ENCODE results near the gene ATE1. TPM values are rescaled to one million over a fixed set of nuclear protein-coding genes. Genes with fewer than 3 reads are reported as not detected.

ATE1 gene
- total and polyA plus RNA-seq, 2 experiments from 2014 or later: 16.9 to 48.9 TPM

- Histone ChIP-seq H3K4me3 (no peak overlapping the region), H3K27me3 (no peaks in the 10 kb centered on the region), H3K4me2 (no peak overlapping the region), H3K9me3 (ENCODE audit: low read depth) (peaks cover 13% of the 10 kb centered on the region), H3K79me2 (no peaks in the 10 kb centered on the region), H3K9me2 (replicated peaks; ENCODE audit: insufficient read depth) (no peaks in the 10 kb centered on the region), H2AFZ (no peak overlapping the region), H3K27ac (no peak overlapping the region), H3K36me3 (replicated peaks; ENCODE audit: insufficient read depth, low read depth) (no peaks in the 10 kb centered on the region), H4K20me1 (ENCODE audit: insufficient read depth, poor library complexity, severe bottlenecking) (no peaks in the 10 kb centered on the region), H3K4me1 (ENCODE audit: insufficient read depth) (no peaks in the 10 kb centered on the region)
- 100% methylated on average over 1 of the region's 1 CpG for WGBS (ENCODE audit: low lambda C conversion rate, missing lambda C conversion rate)
- TF ChIP-seq EZH2 (IDR thresholded peaks at IDR 0.05; ENCODE audit: borderline replicate concordance) (no peak), EZH2phosphoT487 (IDR thresholded peaks at IDR 0.05; ENCODE audit: low read depth, severe bottlenecking, unreplicated experiment) (no peak)
- no peak for DNase-seq (ENCODE audit: low spot score)
Measured at GRCh38 chr10:121754666-121755065, 173.2 kb downstream of the ATE1 start.

DNA sequence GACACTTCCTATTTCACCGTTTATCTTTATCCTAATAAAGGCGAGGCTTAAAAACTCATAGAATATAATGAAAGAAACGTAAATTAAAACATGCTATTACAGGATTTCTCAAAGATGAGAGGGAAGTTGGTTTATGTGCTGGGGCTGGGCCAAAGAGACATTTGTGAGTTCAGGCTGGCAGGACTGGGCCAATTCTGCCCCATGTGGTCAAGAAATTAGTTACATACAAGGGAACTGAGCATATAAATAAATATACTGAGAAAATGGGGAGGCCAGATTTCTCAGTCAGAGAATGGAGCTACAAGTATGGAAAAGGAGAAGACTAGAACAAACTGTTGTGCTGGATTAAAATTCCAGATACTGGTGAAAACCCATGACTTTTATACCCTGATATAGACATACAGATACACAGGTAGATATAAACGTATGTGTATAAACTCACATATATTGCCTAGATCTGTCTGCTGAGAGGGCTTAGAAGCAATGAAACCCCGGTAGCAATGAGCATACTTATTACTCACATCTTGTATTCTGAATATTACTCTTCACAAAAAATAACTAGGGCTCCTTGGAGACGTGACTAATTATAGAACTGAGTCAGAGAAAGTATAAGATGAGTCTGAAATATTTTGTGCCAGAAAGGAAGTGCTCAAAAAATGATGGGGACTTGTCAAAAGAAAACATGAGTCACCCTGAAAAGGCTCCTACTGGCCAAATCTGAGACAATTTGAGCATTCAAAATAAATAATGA lies 173.9 kb downstream of the ATE1 start:
- Histone ChIP-seq H3K9me3 (ENCODE audit: low read depth) (peaks cover 13% of the 10 kb centered on the region), H3K27ac (no peak overlapping the region), H2AFZ (no peak overlapping the region), H3K36me3 (replicated peaks; ENCODE audit: insufficient read depth, low read depth) (no peaks in the 10 kb centered on the region), H3K27me3 (no peaks in the 10 kb centered on the region), H3K4me3 (no peak overlapping the region), H3K79me2 (no peaks in the 10 kb centered on the region), H4K20me1 (ENCODE audit: insufficient read depth, poor library complexity, severe bottlenecking) (no peaks in the 10 kb centered on the region), H3K9me2 (replicated peaks; ENCODE audit: insufficient read depth) (no peaks in the 10 kb centered on the region), H3K4me1 (ENCODE audit: insufficient read depth) (no peaks in the 10 kb centered on the region), H3K4me2 (no peak overlapping the region)
- TF ChIP-seq EZH2 (IDR thresholded peaks at IDR 0.05; ENCODE audit: borderline replicate concordance) (no peak), CTCF (IDR thresholded peaks at IDR 0.05; ENCODE audit: poor library complexity) (peak; percentile 35)
- WGBS (ENCODE audit: low lambda C conversion rate, missing lambda C conversion rate): 79% methylated on average over 6 of the region's 6 CpGs
- DNase-seq (ENCODE audit: low spot score): no peak

DNA sequence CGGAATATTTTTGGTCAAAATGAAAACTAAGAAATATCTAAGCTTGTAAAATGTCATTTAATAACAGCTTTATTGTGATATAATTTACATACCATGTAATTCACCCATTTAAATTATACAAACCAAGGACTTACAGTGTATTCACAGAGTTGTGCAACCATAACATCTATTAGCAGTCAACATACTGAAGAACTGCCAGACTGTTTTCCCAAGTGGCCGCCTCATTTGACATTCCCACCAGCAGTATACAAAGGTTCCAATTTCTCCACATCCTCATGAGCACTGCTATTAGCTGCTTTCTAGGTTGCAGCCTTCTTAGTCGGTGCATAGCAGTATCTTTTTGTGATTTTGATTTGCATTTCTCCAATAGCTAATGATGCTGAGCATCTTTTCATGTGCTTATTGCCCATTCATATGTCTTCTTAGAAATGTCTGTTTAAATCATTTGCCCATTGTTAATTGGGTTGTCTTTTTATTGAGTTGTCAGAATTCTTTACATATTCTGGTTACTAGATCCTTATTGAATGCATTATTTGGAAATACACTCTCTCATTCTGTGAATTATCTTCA lies 176.6 kb downstream of the ATE1 start:
- no peak overlapping the region for H3K27ac ChIP-seq
- H3K4me2 ChIP-seq: no peak overlapping the region
- H3K4me3 ChIP-seq: no peak overlapping the region
- 96% methylated on average over 3 of the region's 3 CpGs for WGBS (ENCODE audit: low lambda C conversion rate, missing lambda C conversion rate)
- H3K36me3 ChIP-seq (replicated peaks; ENCODE audit: insufficient read depth, low read depth): no peaks in the 10 kb centered on the region
- no peaks in the 10 kb centered on the region for H3K9me3 ChIP-seq (ENCODE audit: low read depth)
- TF ChIP-seq EZH2 (IDR thresholded peaks at IDR 0.05; ENCODE audit: borderline replicate concordance) (no peak), EZH2phosphoT487 (IDR thresholded peaks at IDR 0.05; ENCODE audit: low read depth, severe bottlenecking, unreplicated experiment) (no peak), CTCF (IDR thresholded peaks at IDR 0.05; ENCODE audit: poor library complexity) (no peak)
- no peaks in the 10 kb centered on the region for H3K27me3 ChIP-seq
- no peaks in the 10 kb centered on the region for H4K20me1 ChIP-seq (ENCODE audit: insufficient read depth, poor library complexity, severe bottlenecking)
- H3K79me2 ChIP-seq: no peaks in the 10 kb centered on the region
- no peaks in the 10 kb centered on the region for H3K4me1 ChIP-seq (ENCODE audit: insufficient read depth)
- H3K9me2 ChIP-seq (replicated peaks; ENCODE audit: insufficient read depth): no peaks in the 10 kb centered on the region
- no peak for DNase-seq (ENCODE audit: low spot score)
- no peak overlapping the region for H2AFZ ChIP-seq

DNA sequence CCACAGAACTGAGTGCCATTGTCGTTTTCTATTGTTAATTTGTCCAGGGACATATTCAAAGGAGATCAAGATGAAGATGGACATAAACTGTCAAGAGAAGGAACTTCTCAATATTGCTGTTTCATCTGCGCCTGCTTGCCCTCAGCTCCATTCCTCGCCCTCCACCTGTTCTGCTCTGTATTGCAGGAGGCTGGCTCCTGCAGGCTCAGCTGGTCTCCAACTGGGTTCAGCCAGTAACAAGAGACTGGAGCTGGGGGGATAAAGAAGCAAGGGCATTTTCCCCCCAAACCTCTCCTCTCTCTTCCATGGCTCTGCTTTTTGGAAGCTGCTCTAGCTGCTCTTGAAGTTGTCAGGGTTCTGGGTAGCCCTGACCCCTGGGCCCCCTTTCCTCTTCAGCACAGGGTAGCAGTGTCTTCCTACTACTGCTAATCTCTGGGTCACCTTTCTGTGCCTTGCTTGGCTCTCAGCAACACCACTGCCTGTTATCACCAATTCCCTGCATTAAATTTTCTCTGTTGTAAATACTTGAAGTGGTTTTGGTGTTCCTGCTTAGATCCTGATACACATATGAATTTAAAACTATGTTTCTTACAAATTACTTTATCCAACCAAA lies 180.6 kb downstream of the ATE1 start:
- Histone ChIP-seq H3K4me1 (ENCODE audit: insufficient read depth) (no peaks in the 10 kb centered on the region), H3K36me3 (replicated peaks; ENCODE audit: insufficient read depth, low read depth) (no peaks in the 10 kb centered on the region), H3K9me2 (replicated peaks; ENCODE audit: insufficient read depth) (no peaks in the 10 kb centered on the region), H3K4me2 (no peak overlapping the region), H2AFZ (no peak overlapping the region), H3K27ac (no peak overlapping the region), H3K4me3 (no peak overlapping the region), H3K27me3 (no peaks in the 10 kb centered on the region), H4K20me1 (ENCODE audit: insufficient read depth, poor library complexity, severe bottlenecking) (no peaks in the 10 kb centered on the region), H3K9me3 (ENCODE audit: low read depth) (no peaks in the 10 kb centered on the region), H3K79me2 (no peaks in the 10 kb centered on the region)
- TF ChIP-seq EZH2 (IDR thresholded peaks at IDR 0.05; ENCODE audit: borderline replicate concordance): no peak
- no peak for TF ChIP-seq EZH2phosphoT487 (IDR thresholded peaks at IDR 0.05; ENCODE audit: low read depth, severe bottlenecking, unreplicated experiment)
- no peak for TF ChIP-seq CTCF (IDR thresholded peaks at IDR 0.05; ENCODE audit: poor library complexity)
- 100% methylated on average over 3 of the region's 3 CpGs for WGBS (ENCODE audit: low lambda C conversion rate, missing lambda C conversion rate)
- DNase-seq (ENCODE audit: low spot score): no peak

Measured in hepatocyte (in vitro differentiated cells).